Activated CD4-positive, CD25-positive, alpha-beta regulatory T cell (primary cell): ENCODE measurements around the gene SFRP5.

Source experiments
- DNase-seq, 4 experiments: peaks; one replicate each; lab custom pipeline; 2025; lab: John Stamatoyannopoulos, UW

The SFRP5 gene

GRCh38 chr10:97736403-97736901, 35.3 kb downstream of the SFRP5 start:
- DNase-seq, result no peak

- DNase-seq, result no peak
Measured at GRCh38 chr10:97734021-97734420, 37.8 kb downstream of the SFRP5 start.

- no peak for DNase-seq
Measured at GRCh38 chr10:97733256-97733655, 38.5 kb downstream of the SFRP5 start.

GRCh38 chr10:97732052-97732359, 39.8 kb downstream of the SFRP5 start:
- DNase-seq, result no peak

- DNase-seq, result peak in 3 of 4 experiments; percentile 9 to 30 (median 23)
Measured at GRCh38 chr10:97731346-97732051, 40.3 kb downstream of the SFRP5 start.

- DNase-seq, result no peak
Measured at GRCh38 chr10:97729014-97729413, 42.8 kb downstream of the SFRP5 start.

- DNase-seq, result no peak
Measured at GRCh38 chr10:97726636-97727178, 45.1 kb downstream of the SFRP5 start.

GRCh38 chr10:97724341-97724941, 47.4 kb downstream of the SFRP5 start:
- no peak for DNase-seq

- no peak for DNase-seq
Measured at GRCh38 chr10:97723001-97723400, 48.8 kb downstream of the SFRP5 start.

- no peak for DNase-seq
Measured at GRCh38 chr10:97721871-97722780, 49.7 kb downstream of the SFRP5 start.

- no peak for DNase-seq
Measured at GRCh38 chr10:97719602-97720001, 52.2 kb downstream of the SFRP5 start.

- no peak for DNase-seq
Measured at GRCh38 chr10:97718659-97719142, 53.1 kb downstream of the SFRP5 start.

GRCh38 chr10:97718178-97718577, 53.6 kb downstream of the SFRP5 start:
- no peak for DNase-seq

GRCh38 chr10:97717627-97718026, 54.2 kb downstream of the SFRP5 start:
- no peak for DNase-seq
